GM12875 (cell line): ENCODE measurements around the gene EDEM1.

Experiments used
- H3K4me3 ChIP-seq: one replicate; pipeline ENCODE4 v1.5.1; 2011; ENCODE audit warnings: low read depth, low read length, control low read depth
- CTCF ChIP-seq: IDR thresholded peaks from 2 replicates; pipeline ENCODE4 v1.5.1; 2011; ENCODE audit warnings: low read depth, mild to moderate bottlenecking, control low read depth, inconsistent platforms, low read length, moderate library complexity, borderline replicate concordance; ENCODE audit not compliant: insufficient read depth

EDEM1 gene

GRCh38 chr3:5250467-5251195 lies 63.1 kb downstream of the EDEM1 start:
- H3K4me3 ChIP-seq, result no peak overlapping the region
- TF ChIP-seq CTCF, result no peak

- no peak for TF ChIP-seq CTCF
- no peak overlapping the region for H3K4me3 ChIP-seq
Measured at GRCh38 chr3:5251196-5251583, 63.7 kb downstream of the EDEM1 start.

GRCh38 chr3:5252131-5252530 lies 64.6 kb downstream of the EDEM1 start:
- H3K4me3 ChIP-seq, result no peak overlapping the region
- no peak for TF ChIP-seq CTCF

- no peak for TF ChIP-seq CTCF
- H3K4me3 ChIP-seq, result no peak overlapping the region
Measured at GRCh38 chr3:5254281-5255048, 67.0 kb downstream of the EDEM1 start.

- TF ChIP-seq CTCF, result no peak
Measured at GRCh38 chr3:5255404-5256344, 68.2 kb downstream of the EDEM1 start.

GRCh38 chr3:5258526-5258925 lies 71.0 kb downstream of the EDEM1 start:
- H3K4me3 ChIP-seq, result no peak overlapping the region
- no peak for TF ChIP-seq CTCF

More at GRCh38 chr3:5255404-5256344, 68.2 kb downstream of the EDEM1 start:
- H3K4me3 ChIP-seq, result no peak overlapping the region
